HepG2 (cell line): ENCODE results near the gene FUOM. TPM values are rescaled to one million over a fixed set of nuclear protein-coding genes. Genes with fewer than 3 reads are reported as not detected.
A peak's percentile ranks its signal among the peaks of the same experiment; 100 is the strongest.

Experiments used
- ATF2 ChIP-seq: sonication (generic); formaldehyde crosslinking; IDR thresholded peaks from 2 replicates; pipeline ENCODE4 v1.4.0; 2020; ENCODE audit warnings: missing genetic modification reagents
- BCL3 ChIP-seq: sonication (generic); formaldehyde crosslinking; IDR thresholded peaks from 2 replicates; pipeline ENCODE4 v1.5.1; 2020; ENCODE audit warnings: mild to moderate bottlenecking, missing genetic modification reagents, moderate library complexity
- CENPBD1 ChIP-seq: sonication (generic); formaldehyde crosslinking; IDR thresholded peaks from 2 replicates; pipeline ENCODE4 v1.8.0; 2022; ENCODE audit warnings: missing genetic modification reagents, low read depth, mild to moderate bottlenecking, borderline replicate concordance
- DPF2 ChIP-seq: sonication (generic); formaldehyde crosslinking; IDR thresholded peaks from 2 replicates; pipeline ENCODE4 v1.4.0; 2020; ENCODE audit warnings: mild to moderate bottlenecking, low read depth, missing genetic modification reagents, borderline replicate concordance
- ETV6 ChIP-seq: sonication (generic); formaldehyde crosslinking; conservative IDR thresholded peaks from 2 replicates; pipeline ENCODE4 v1.4.0; 2020; ENCODE audit warnings: missing genetic modification reagents
- HDAC2 ChIP-seq: sonication (generic); formaldehyde crosslinking; IDR thresholded peaks from 2 replicates; pipeline ENCODE4 v1.4.0; 2020; ENCODE audit warnings: missing genetic modification reagents
- HOXA3 ChIP-seq: sonication (generic); formaldehyde crosslinking; IDR thresholded peaks from 2 replicates; pipeline ENCODE4 v1.5.0; 2020; ENCODE audit warnings: missing genetic modification reagents
- MLX ChIP-seq: IDR thresholded peaks from 2 replicates; pipeline ENCODE4 v1.6.1; 2016
- PHB2 ChIP-seq: fragments of 450-650 bp; IDR thresholded peaks from 2 replicates; pipeline ENCODE4 v1.6.1; 2018; ENCODE audit not compliant: partially characterized antibody
- POLR2AphosphoS2 ChIP-seq: IDR thresholded peaks from 2 replicates; pipeline ENCODE4 v1.6.1; 2011; ENCODE audit warnings: low read depth, low read length, improper control_type of control experiment
- RERE ChIP-seq: IDR thresholded peaks from 2 replicates; pipeline ENCODE4 v1.6.1; 2016; ENCODE audit warnings: low read depth, missing genetic modification reagents, missing compliant biosample characterization
- TEF ChIP-seq: sonication (generic); formaldehyde crosslinking; IDR thresholded peaks from 2 replicates; pipeline ENCODE4 v1.5.0; 2020; ENCODE audit warnings: missing genetic modification reagents
- ZFY ChIP-seq: sonication (generic); formaldehyde crosslinking; IDR thresholded peaks from 2 replicates; pipeline ENCODE4 v1.4.0; 2020; ENCODE audit warnings: missing genetic modification reagents
- ZNF639 ChIP-seq: conservative IDR thresholded peaks from 2 replicates; pipeline ENCODE4 v1.6.1; 2018; ENCODE audit warnings: missing genetic modification reagents
- ZNF775 ChIP-seq: sonication (generic); formaldehyde crosslinking; IDR thresholded peaks from 2 replicates; pipeline ENCODE4 v1.4.0; 2020; ENCODE audit warnings: missing genetic modification reagents, mild to moderate bottlenecking, moderate library complexity, borderline replicate concordance
- ZSCAN29 ChIP-seq: sonication (generic); formaldehyde crosslinking; conservative IDR thresholded peaks from 2 replicates; pipeline ENCODE4 v1.4.0; 2020; ENCODE audit warnings: mild to moderate bottlenecking, missing genetic modification reagents
- polyA plus RNA-seq, 8 experiments: library from polyadenylated mRNA; depleted of rRNA in 3 of 8; stranded (reverse) in 7 of 8; unstranded in 1 of 8; fragments of >200 nt; fragmentation: Illumina TruSeq in 4 of 8; extraction: Trizol in 4 of 8; gene quantifications; 2 replicates each; pipeline versions ENCODE4 v1.2.1 to v1.2.3, GENCODE V29; 2011 to 2016; ENCODE audit warnings: low read depth in 4 of 8, missing spikeins in 1 of 8, mixed read lengths in 1 of 8; ENCODE audit not compliant: insufficient read depth in 1 of 8
- total RNA-seq, 5 experiments: library from RNA; depleted of rRNA; stranded (reverse); fragments of >200 nt; fragmentation: Illumina TruSeq; extraction: Trizol; gene quantifications; 2 replicates each; pipeline ENCODE4 v1.2.3, GENCODE V29; 2016; ENCODE audit warnings: low read depth in 1 of 5

FUOM gene
- total and polyA plus RNA-seq, 2 of the 13 experiments (the other 11 are each of a cell fraction or from before 2014, with no cell fraction given) = 27.5 to 60.4 TPM

GRCh38 chr10:133357285-133358161 lies at the start of gene FUOM (continued):
- no peak for TF ChIP-seq ATF2
- TF ChIP-seq CENPBD1 = no peak
- TF ChIP-seq HDAC2 (CRISPR knock-in tag) = peak; percentile 39; the same call in 1 of the 2 replicates
- no peak for TF ChIP-seq ZSCAN29 (CRISPR knock-in tag)
- TF ChIP-seq POLR2AphosphoS2 = no peak
- TF ChIP-seq HOXA3 = peak; percentile 33; the same call in 1 of the 2 replicates
- TF ChIP-seq RERE (CRISPR knock-in tag) = no peak
- no peak for TF ChIP-seq TEF (CRISPR knock-in tag)
- TF ChIP-seq DPF2 (CRISPR knock-in tag) = no peak
- TF ChIP-seq ZFY = peak; percentile 73; the same call in 1 of the 2 replicates
- TF ChIP-seq ZNF775 (CRISPR knock-in tag) = no peak
- peak; percentile 71; the same call in 1 of the 2 replicates for TF ChIP-seq ETV6 (CRISPR knock-in tag)
- no peak for TF ChIP-seq PHB2
- TF ChIP-seq MLX (CRISPR knock-in tag) = no peak
- TF ChIP-seq BCL3 (CRISPR knock-in tag) = peak; percentile 49; the same call in 1 of the 2 replicates
- 0 out of 2 replicates have a peak, but pooled peaks have one; percentile 34 for TF ChIP-seq ZNF639 (CRISPR knock-in tag)
